Left lung (tissue), 10 donors: ENCODE measurements around the gene OR2G2. TPM values are rescaled to one million over a fixed set of nuclear protein-coding genes. Genes with fewer than 3 reads are reported as not detected.

Source experiments
- ATAC-seq: fragments of 200-7000 bp; cut with Tn5 transposase; one replicate; pipeline ENCODE4 v1.9.1; 2020; ENCODE audit warnings: moderate library complexity
- DNase-seq, 4 donors: peaks; one replicate each; pipeline ENCODE4 v3.0.0-alpha.2; 2013 to 2020
- H3K27ac ChIP-seq, 2 donors: fragments of 200-600 bp; sonication (generic) in 1 of 2; one replicate each; pipeline versions ENCODE4 v1.5.0 to v1.8.0; 2020 to 2021
- H3K27me3 ChIP-seq, 2 donors: fragments of 200-600 bp; sonication (generic) in 1 of 2; one replicate each; pipeline versions ENCODE4 v1.5.0 to v1.8.0; 2020 to 2021
- H3K36me3 ChIP-seq, 2 donors: fragments of 200-600 bp; sonication (generic) in 1 of 2; one replicate each; pipeline versions ENCODE4 v1.5.0 to v1.8.0; 2020 to 2021
- H3K4me1 ChIP-seq, 2 donors: fragments of 200-600 bp; one replicate each; pipeline ENCODE4 v1.8.0; 2021
- H3K4me3 ChIP-seq, 2 donors: fragments of 200-600 bp; sonication (generic) in 1 of 2; one replicate each; pipeline versions ENCODE4 v1.5.0 to v1.8.0; 2020 to 2021; ENCODE audit warnings: mild to moderate bottlenecking in 1 of 2
- H3K9me3 ChIP-seq, 2 donors: fragments of 200-600 bp; sonication (generic) in 1 of 2; one replicate each; pipeline versions ENCODE4 v1.5.0 to v1.8.0; 2020 to 2021
- intact Hi-C, 2 donors: fragments of 100-400 bp; cut with DNase I; formaldehyde crosslinking; loops; one replicate each; pipeline versions ENCODE4 v1.11.2 to v1.14.2; 2022
- polyA plus RNA-seq, 6 donors: library from polyadenylated mRNA; unstranded; fragments of 120-200 nt; gene quantifications; one replicate each; pipeline ENCODE4 v1.2.1, GENCODE V29; 2013; ENCODE audit not compliant: insufficient read length in 6 of 6
- total RNA-seq, 2 donors: library from RNA; stranded (reverse); fragmentation: NEBNext Ultra II Directional; extraction: Animal tissue kit (Norgen Biotek cat#: 25700); gene quantifications; one replicate each; pipeline ENCODE4 v1.2.1, GENCODE V29; 2021
- TF ChIP-seq, protein P1 (sequence below), 2 donors: fragments of 200-600 bp; sonication (generic) in 1 of 2; IDR thresholded peaks; one replicate each; pipeline versions ENCODE4 v1.5.0 to v1.8.0; 2021; ENCODE audit warnings: antibody characterized with exemption in 2 of 2
- donor health status: DM: no; HTN: yes; CAD: no.
- donor health status: DM: no; HTN: no; CAD: no.

OR2G2 gene
- total and polyA plus RNA-seq, 8 donors, result not detected

DNA sequence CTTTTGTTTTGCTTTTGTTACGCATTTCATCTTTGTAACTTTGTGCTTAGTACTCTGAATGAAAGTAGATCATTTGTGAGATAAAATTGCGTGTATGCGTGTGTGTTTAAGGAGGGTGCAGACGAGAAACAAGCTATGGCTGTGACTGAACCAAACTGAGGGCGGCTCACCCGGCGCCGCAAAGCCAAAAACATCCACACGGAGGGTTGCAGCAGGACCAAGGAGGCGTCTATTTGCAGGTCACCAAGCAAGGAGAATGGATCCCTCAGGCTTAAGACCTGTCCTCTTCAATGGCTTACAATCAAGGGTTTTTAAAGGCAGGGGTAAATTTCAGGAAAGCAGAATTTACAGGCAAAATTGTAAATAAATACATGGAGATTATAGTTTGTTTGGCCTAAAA, 26.4 kb upstream of the OR2G2 start:
- no peak for ATAC-seq
- intact Hi-C loops, result no loop called here
- Histone ChIP-seq H3K36me3 (no peaks in the 10 kb centered on the region), H3K4me3 (no peak overlapping the region), H3K27ac (no peak overlapping the region), H3K4me1 (no peaks in the 10 kb centered on the region), H3K27me3 (no peaks in the 10 kb centered on the region), H3K9me3 (no peaks in the 10 kb centered on the region)
- TF ChIP-seq, protein P1, sequence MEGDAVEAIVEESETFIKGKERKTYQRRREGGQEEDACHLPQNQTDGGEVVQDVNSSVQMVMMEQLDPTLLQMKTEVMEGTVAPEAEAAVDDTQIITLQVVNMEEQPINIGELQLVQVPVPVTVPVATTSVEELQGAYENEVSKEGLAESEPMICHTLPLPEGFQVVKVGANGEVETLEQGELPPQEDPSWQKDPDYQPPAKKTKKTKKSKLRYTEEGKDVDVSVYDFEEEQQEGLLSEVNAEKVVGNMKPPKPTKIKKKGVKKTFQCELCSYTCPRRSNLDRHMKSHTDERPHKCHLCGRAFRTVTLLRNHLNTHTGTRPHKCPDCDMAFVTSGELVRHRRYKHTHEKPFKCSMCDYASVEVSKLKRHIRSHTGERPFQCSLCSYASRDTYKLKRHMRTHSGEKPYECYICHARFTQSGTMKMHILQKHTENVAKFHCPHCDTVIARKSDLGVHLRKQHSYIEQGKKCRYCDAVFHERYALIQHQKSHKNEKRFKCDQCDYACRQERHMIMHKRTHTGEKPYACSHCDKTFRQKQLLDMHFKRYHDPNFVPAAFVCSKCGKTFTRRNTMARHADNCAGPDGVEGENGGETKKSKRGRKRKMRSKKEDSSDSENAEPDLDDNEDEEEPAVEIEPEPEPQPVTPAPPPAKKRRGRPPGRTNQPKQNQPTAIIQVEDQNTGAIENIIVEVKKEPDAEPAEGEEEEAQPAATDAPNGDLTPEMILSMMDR (IDR thresholded peaks at IDR 0.05), result no peak
- no peak for DNase-seq

DNA sequence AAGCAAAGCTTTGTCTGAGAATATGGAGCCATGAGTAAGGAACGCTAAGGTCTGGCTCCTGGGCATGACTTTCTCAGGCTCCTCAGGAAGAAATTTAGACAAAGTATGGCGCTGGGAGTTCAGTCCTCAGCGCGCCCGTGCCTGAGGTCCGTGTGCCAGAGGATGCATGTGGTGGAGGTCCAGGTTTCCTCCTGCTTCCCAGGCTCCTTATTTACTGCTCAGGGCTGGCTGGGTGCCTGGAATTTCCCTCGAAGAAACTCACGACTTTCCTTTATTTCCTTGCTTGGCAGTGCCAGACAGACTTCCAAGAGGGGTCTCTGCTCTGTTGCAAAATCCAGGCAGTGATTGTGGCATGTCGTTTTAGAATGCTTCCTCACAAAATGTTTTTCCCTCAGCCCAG, 26.0 kb upstream of the OR2G2 start:
- intact Hi-C loops, result no loop called here
- H3K36me3 ChIP-seq, result no peaks in the 10 kb centered on the region
- H3K4me1 ChIP-seq, result no peaks in the 10 kb centered on the region
- DNase-seq (no peak), ATAC-seq (no peak)
- TF ChIP-seq, protein P1 (IDR thresholded peaks at IDR 0.05), result no peak
- no peaks in the 10 kb centered on the region for H3K27me3 ChIP-seq
- H3K27ac ChIP-seq, result no peak overlapping the region
- no peaks in the 10 kb centered on the region for H3K9me3 ChIP-seq
- H3K4me3 ChIP-seq, result no peak overlapping the region

DNA sequence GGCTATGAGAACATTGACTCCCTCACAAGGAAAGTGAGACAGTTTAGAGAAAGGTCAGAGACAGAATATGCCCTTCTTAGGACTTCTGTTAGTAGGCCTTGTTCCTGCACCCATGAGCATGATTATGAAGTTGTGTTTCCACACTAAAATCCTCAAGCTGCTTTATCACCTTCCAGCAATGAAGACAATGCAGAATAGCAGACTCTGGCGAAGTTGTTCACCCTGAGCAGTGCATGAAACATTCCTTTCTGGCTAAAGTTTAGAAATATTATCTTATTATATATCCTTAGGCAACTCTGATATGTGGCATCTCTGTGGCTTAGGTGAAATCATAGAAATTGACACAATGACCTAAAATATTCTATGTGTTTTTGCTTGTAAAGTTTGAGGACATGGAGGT, 13.9 kb upstream of the OR2G2 start:
- DNase-seq, result no peak
- Histone ChIP-seq H3K9me3 (peaks cover 0 to 4% of the 10 kb centered on the region in 2 donors), H3K27ac (no peak overlapping the region), H3K27me3 (no peaks in the 10 kb centered on the region), H3K4me1 (no peaks in the 10 kb centered on the region), H3K4me3 (no peak overlapping the region), H3K36me3 (no peaks in the 10 kb centered on the region)
- TF ChIP-seq, protein P1 (IDR thresholded peaks at IDR 0.05), result no peak
- ATAC-seq, result no peak
- intact Hi-C loops, result no loop called here

DNA sequence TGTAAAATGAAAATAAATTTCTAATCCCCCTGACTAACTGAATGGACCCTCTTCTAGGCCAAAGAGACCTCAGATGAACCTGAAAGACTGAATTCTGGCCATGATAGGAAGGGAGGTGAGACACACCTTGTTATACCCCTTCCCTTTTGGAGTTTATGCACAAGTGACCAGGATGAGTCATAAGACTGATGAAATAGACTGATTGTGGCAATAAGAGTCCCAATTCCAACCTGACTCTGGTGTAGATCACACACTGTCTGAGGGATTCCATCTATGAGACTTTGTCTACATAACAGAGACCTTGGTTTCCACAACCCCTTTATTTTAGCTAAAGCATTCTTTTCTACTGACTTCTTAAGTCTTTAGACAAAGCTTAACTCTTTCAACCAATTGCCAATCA, 13.5 kb upstream of the OR2G2 start:
- no peak for ATAC-seq
- no peaks in the 10 kb centered on the region for H3K27me3 ChIP-seq

DNA sequence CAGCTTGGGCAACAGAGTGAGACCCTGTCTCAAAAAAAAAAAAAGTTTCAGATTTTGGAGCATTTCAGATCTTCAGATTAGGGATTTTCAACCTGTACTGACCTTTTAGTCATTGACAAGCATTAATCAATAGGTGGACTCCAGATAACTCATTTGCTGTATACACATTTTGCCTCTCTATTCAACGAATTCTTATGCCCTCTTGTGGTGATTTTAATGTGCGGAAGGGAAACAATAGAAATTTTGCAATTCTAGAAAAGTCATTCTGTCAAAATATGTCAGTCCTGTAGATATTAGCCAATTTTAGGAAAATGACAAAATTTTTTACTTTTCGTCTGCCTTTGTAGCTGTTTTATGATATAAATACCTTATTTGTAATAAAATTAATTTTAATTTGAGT, 11.6 kb upstream of the OR2G2 start:
- Histone ChIP-seq H3K4me3 (no peak overlapping the region), H3K36me3 (no peaks in the 10 kb centered on the region), H3K27ac (no peak overlapping the region), H3K9me3 (no peaks in the 10 kb centered on the region), H3K27me3 (no peaks in the 10 kb centered on the region), H3K4me1 (no peaks in the 10 kb centered on the region)
- intact Hi-C loops, result no loop called here
- TF ChIP-seq, protein P1 (IDR thresholded peaks at IDR 0.05), result peak in 1 of 2 donors; percentile 12
- DNase-seq (no peak), ATAC-seq (no peak)

More for the DNA sequence above, 13.5 kb upstream of the OR2G2 start:
- Histone ChIP-seq H3K4me3 (no peak overlapping the region), H3K9me3 (peaks cover 0 to 3% of the 10 kb centered on the region in 2 donors), H3K36me3 (no peaks in the 10 kb centered on the region), H3K27ac (no peak overlapping the region), H3K4me1 (no peaks in the 10 kb centered on the region)
- no peak for DNase-seq
- intact Hi-C loops, result no loop called here
- TF ChIP-seq, protein P1 (IDR thresholded peaks at IDR 0.05), result no peak
